Activated CD4-positive, alpha-beta T cell treated with anti-CD3 and anti-CD28 coated beads for 4 hours (primary cell): ENCODE results near the gene P2RX4.
A peak's percentile ranks its signal among the peaks of the same experiment; 100 is the strongest.
"Not testable (repeated sequence)": the region's sequence is repeated elsewhere in the genome, so short reads cannot be mapped to it uniquely, and the experiment has no call there.

ENCODE experiments used
- DNase-seq, 2 donors: peaks; one replicate each; pipeline ENCODE4 v3.0.0-alpha.2; 2020

P2RX4 gene

GRCh38 chr12:121209624-121210572 lies at the start of gene P2RX4:
Gene P2RX4 (plus strand): TSS chr12:121210129. CDS start chr12:121210165, 36 bp downstream.
- DNase-seq: peak; percentile 81 to 83

- DNase-seq: no peak
These were observed 47.5 kb upstream of the P2RX4 start for GRCh38 chr12:121162384-121162783.

GRCh38 chr12:121162985-121163384 lies 46.9 kb upstream of the P2RX4 start:
- DNase-seq: no peak

- not testable (repeated sequence) for DNase-seq
These were observed 45.1 kb upstream of the P2RX4 start for GRCh38 chr12:121164839-121165238.

- DNase-seq: no peak
These were observed 44.6 kb upstream of the P2RX4 start for GRCh38 chr12:121165316-121165715.

- DNase-seq: no peak
These were observed 43.6 kb upstream of the P2RX4 start for GRCh38 chr12:121166356-121166755.

GRCh38 chr12:121167232-121167820 lies 42.6 kb upstream of the P2RX4 start:
- DNase-seq: no peak

- DNase-seq: no peak
These were observed 42.0 kb upstream of the P2RX4 start for GRCh38 chr12:121167951-121168350.

GRCh38 chr12:121170151-121170550 lies 39.8 kb upstream of the P2RX4 start:
- DNase-seq: no peak

GRCh38 chr12:121170611-121171260 lies 39.2 kb upstream of the P2RX4 start:
- DNase-seq: no peak

GRCh38 chr12:121172145-121172544 lies 37.8 kb upstream of the P2RX4 start:
- no peak for DNase-seq

GRCh38 chr12:121175383-121176119 lies 34.4 kb upstream of the P2RX4 start:
- DNase-seq: no peak

GRCh38 chr12:121176826-121177529 lies 33.0 kb upstream of the P2RX4 start:
- DNase-seq: no peak

- no peak for DNase-seq
These were observed 28.7 kb upstream of the P2RX4 start for GRCh38 chr12:121181181-121181580.

GRCh38 chr12:121182222-121182893 lies 27.6 kb upstream of the P2RX4 start:
- no peak for DNase-seq

GRCh38 chr12:121184425-121184824 lies 25.5 kb upstream of the P2RX4 start:
- DNase-seq: no peak

GRCh38 chr12:121184984-121185889 lies 24.7 kb upstream of the P2RX4 start:
- DNase-seq: no peak

- DNase-seq: no peak
These were observed 23.1 kb upstream of the P2RX4 start for GRCh38 chr12:121186826-121187225.

- no peak for DNase-seq
These were observed 22.4 kb upstream of the P2RX4 start for GRCh38 chr12:121187501-121187900.

GRCh38 chr12:121188227-121188626 lies 21.7 kb upstream of the P2RX4 start:
- no peak for DNase-seq

GRCh38 chr12:121189131-121189530 lies 20.8 kb upstream of the P2RX4 start:
- no peak for DNase-seq
